NB4 (cell line): ENCODE results near the gene RBM11.

ENCODE experiments used
- POLR2A ChIP-seq: IDR thresholded peaks from 2 replicates; pipeline ENCODE4 v1.6.1; 2011; ENCODE audit warnings: mild to moderate bottlenecking; ENCODE audit not compliant: insufficient read length; ENCODE audit errors: extremely low read depth
- TF ChIP-seq, protein P1 (sequence below): IDR thresholded peaks from 2 replicates; pipeline ENCODE4 v1.6.1; 2011; ENCODE audit warnings: low read depth, low read length
- TF ChIP-seq, protein P2 (sequence below): IDR thresholded peaks from one replicate; pipeline ENCODE4 v1.5.1; 2012; ENCODE audit warnings: low read depth, low read length

DNA sequence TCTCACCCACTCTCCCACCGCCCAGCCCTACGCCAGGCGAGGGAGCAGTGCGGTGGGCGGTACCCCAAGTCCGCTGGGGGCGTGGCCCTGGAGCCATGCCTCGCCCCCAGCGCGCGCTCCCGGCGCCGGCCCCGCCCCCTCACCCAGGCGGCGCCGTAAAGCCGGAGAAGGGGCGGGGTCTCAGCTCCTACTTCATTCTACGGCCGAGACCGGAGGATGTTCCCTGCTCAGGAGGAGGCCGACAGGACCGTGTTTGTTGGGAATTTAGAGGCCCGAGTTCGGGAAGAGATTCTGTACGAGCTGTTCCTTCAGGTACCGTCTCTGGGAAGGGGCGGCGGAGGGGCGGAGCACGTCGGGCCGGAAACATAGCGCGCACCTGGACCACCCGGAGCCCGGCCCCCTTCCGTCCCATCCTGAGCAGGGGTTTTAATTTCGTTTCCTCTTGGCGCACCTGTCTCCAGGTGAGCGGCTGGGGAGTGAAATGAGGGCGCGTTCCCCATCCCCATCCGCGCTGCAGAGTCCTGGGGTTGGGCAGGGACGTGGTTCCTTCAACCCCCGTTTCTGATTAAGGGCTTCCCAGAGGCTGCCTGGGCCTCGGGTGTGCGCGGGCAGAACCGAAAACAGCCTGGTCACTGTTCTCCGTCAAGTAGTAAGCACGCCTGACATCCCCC, at the start of gene RBM11:
- TF ChIP-seq POLR2A, result no peak
- TF ChIP-seq, protein P1, sequence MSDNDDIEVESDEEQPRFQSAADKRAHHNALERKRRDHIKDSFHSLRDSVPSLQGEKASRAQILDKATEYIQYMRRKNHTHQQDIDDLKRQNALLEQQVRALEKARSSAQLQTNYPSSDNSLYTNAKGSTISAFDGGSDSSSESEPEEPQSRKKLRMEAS, result no peak
- TF ChIP-seq, protein P2, sequence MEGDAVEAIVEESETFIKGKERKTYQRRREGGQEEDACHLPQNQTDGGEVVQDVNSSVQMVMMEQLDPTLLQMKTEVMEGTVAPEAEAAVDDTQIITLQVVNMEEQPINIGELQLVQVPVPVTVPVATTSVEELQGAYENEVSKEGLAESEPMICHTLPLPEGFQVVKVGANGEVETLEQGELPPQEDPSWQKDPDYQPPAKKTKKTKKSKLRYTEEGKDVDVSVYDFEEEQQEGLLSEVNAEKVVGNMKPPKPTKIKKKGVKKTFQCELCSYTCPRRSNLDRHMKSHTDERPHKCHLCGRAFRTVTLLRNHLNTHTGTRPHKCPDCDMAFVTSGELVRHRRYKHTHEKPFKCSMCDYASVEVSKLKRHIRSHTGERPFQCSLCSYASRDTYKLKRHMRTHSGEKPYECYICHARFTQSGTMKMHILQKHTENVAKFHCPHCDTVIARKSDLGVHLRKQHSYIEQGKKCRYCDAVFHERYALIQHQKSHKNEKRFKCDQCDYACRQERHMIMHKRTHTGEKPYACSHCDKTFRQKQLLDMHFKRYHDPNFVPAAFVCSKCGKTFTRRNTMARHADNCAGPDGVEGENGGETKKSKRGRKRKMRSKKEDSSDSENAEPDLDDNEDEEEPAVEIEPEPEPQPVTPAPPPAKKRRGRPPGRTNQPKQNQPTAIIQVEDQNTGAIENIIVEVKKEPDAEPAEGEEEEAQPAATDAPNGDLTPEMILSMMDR, result no peak
